ENCODE data around the gene NDUFS4. TPM values are rescaled to one million over a fixed set of nuclear protein-coding genes. Genes with fewer than 3 reads are reported as not detected.
"Not testable (repeated sequence)": the region's sequence is repeated elsewhere in the genome, so short reads cannot be mapped to it uniquely, and the experiment has no call there.

Gene NDUFS4
- total RNA-seq, 1 donor from 2014 or later, result 78.7 TPM

DNA sequence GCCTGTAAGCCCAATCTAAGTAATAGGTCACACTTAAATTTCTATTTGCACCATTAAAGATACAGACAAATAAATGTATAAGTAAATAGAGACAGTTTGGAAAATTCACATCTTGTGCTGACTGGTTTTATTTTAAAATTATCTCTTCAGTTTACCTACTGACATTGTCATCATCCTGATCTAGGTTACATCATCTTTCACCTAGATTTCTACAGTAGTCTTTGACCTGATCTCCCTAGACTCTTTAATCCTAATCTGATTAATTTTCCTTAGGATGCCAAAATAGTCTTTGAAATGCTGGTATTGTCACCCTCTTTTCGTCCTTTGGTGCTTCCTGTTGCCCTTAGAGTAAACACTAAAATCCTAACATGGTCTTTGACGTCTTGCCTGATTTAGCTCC is 43.9 kb downstream of the NDUFS4 start:
- Mint-ChIP-seq H3K36me3 (ENCODE audit: low read depth) (peaks cover 26% of the 10 kb centered on the region), H3K27ac (ENCODE audit: unreplicated experiment) (peak overlapping the region; percentile 89), H3K4me3 (no peak overlapping the region)

DNA sequence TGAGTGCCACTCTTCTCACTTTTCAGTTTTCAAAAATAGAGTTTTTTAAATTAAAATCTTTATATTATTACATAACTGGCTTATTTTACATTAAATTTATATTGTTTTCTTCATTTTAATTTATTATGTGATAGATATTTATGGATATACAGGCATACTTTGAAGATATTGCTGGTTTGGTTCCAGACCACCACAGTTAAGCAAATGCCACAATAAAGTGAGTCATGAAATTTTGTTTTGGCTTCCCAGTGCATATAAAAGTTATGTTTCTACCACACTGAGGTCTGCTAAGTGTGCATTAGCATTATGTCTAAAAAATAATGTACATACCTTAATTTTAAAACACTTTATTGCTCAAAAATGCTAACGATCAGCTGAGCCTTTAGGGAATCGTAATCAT is 47.4 kb downstream of the NDUFS4 start:
- no peaks in the 10 kb centered on the region for H3K27me3 Mint-ChIP-seq (ENCODE audit: low read depth)
- peaks cover 29% of the 10 kb centered on the region for H3K36me3 Mint-ChIP-seq (ENCODE audit: low read depth)
- no peak overlapping the region for H3K4me3 Mint-ChIP-seq
- no peak overlapping the region for H3K27ac Mint-ChIP-seq (ENCODE audit: unreplicated experiment)
- TF ChIP-seq, protein P1, sequence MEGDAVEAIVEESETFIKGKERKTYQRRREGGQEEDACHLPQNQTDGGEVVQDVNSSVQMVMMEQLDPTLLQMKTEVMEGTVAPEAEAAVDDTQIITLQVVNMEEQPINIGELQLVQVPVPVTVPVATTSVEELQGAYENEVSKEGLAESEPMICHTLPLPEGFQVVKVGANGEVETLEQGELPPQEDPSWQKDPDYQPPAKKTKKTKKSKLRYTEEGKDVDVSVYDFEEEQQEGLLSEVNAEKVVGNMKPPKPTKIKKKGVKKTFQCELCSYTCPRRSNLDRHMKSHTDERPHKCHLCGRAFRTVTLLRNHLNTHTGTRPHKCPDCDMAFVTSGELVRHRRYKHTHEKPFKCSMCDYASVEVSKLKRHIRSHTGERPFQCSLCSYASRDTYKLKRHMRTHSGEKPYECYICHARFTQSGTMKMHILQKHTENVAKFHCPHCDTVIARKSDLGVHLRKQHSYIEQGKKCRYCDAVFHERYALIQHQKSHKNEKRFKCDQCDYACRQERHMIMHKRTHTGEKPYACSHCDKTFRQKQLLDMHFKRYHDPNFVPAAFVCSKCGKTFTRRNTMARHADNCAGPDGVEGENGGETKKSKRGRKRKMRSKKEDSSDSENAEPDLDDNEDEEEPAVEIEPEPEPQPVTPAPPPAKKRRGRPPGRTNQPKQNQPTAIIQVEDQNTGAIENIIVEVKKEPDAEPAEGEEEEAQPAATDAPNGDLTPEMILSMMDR (conservative IDR thresholded peaks at IDR 0.05), result no peak
- H3K9me3 Mint-ChIP-seq, result no peaks in the 10 kb centered on the region
- no peak for DNase-seq (ENCODE audit: low read depth, low spot score)
- peaks cover 23% of the 10 kb centered on the region for H3K4me1 Mint-ChIP-seq

More for the DNA sequence above, 43.9 kb downstream of the NDUFS4 start:
- Mint-ChIP-seq H3K4me1 (no peaks in the 10 kb centered on the region), H3K27me3 (ENCODE audit: low read depth) (no peaks in the 10 kb centered on the region), H3K9me3 (peaks cover 3% of the 10 kb centered on the region)
- no peak for DNase-seq (ENCODE audit: low read depth, low spot score)
- TF ChIP-seq, protein P1 (conservative IDR thresholded peaks at IDR 0.05), result no peak

DNA sequence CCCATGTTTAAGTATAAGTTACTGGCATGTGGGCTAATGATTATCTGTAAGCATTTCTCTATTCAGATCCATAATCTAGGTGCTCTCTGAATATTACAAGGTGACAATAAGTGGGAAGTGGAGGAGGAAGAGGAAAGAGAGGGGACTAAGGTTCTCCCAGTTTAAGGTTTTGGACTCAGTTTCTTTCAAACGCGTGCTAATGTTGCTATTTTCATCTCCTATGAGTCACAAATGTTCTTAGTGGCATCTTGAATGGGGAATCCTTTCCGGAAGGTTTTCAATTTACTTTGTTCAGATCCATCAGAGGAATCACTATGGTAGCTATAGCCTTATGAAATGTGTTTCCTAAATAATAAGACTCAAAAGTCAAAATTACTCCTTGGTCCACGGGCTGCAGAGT is 48.5 kb downstream of the NDUFS4 start:
- H3K4me1 Mint-ChIP-seq, result peaks cover 32% of the 10 kb centered on the region

DNA sequence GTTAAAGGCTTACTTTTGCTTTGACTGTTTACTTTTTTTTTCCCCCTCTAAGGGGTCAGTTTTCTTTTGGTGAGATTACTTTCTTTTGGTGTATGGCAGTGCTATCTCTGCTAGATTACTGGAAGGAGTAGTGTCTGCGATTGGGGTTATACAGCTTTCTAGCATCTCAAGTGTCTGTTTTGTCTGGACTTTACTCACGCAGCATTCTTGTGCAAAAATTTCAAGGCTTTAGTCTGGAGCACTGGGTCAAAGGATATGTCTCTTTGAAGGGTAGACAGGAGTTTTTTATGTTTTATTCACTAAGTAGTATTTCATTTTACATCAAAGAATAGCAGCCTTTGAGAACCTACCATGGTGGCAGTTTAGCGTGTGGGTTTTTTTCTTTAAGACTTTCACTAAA is 52.6 kb downstream of the NDUFS4 start:
- Mint-ChIP-seq H3K4me1 (peaks cover 42% of the 10 kb centered on the region), H3K9me3 (no peaks in the 10 kb centered on the region), H3K27me3 (ENCODE audit: low read depth) (no peaks in the 10 kb centered on the region), H3K4me3 (no peak overlapping the region), H3K27ac (ENCODE audit: unreplicated experiment) (no peak overlapping the region), H3K36me3 (ENCODE audit: low read depth) (peaks cover 17% of the 10 kb centered on the region)
- TF ChIP-seq, protein P1 (conservative IDR thresholded peaks at IDR 0.05), result no peak
- DNase-seq (ENCODE audit: low read depth, low spot score), result no peak

More for the DNA sequence above, 48.5 kb downstream of the NDUFS4 start:
- H3K4me3 Mint-ChIP-seq; DNase-seq (ENCODE audit: low read depth, low spot score); H3K27me3 Mint-ChIP-seq (ENCODE audit: low read depth); H3K9me3 Mint-ChIP-seq; H3K27ac Mint-ChIP-seq (ENCODE audit: unreplicated experiment): not testable (repeated sequence)
- peaks cover 29% of the 10 kb centered on the region for H3K36me3 Mint-ChIP-seq (ENCODE audit: low read depth)

DNA sequence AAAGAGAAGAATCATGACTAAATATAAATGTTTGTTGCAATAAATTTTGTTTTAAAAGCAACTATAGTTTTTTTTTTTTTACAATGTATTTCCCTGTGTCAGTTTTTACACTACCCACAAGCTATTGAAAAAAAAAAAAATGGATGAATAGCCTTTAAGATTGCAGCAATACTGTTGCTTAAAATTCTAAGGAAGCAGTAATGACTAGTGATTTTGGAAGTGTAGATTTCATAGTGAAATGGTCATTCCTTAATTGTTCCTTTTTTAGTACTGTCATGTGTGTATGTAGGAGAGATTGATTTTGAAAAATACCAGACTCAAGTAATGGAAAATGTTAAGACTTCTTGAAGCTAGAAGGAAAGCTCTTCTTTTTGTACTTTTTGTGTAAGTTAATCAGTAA is 53.1 kb downstream of the NDUFS4 start:
- peaks cover 14% of the 10 kb centered on the region for H3K36me3 Mint-ChIP-seq (ENCODE audit: low read depth)
- H3K27me3 Mint-ChIP-seq (ENCODE audit: low read depth), result no peaks in the 10 kb centered on the region
- H3K4me1 Mint-ChIP-seq, result peaks cover 42% of the 10 kb centered on the region
- H3K4me3 Mint-ChIP-seq, result no peak overlapping the region
- H3K9me3 Mint-ChIP-seq, result no peaks in the 10 kb centered on the region
- no peak for DNase-seq (ENCODE audit: low read depth, low spot score)
- TF ChIP-seq, protein P1 (conservative IDR thresholded peaks at IDR 0.05), result no peak
- H3K27ac Mint-ChIP-seq (ENCODE audit: unreplicated experiment), result no peak overlapping the region

DNA sequence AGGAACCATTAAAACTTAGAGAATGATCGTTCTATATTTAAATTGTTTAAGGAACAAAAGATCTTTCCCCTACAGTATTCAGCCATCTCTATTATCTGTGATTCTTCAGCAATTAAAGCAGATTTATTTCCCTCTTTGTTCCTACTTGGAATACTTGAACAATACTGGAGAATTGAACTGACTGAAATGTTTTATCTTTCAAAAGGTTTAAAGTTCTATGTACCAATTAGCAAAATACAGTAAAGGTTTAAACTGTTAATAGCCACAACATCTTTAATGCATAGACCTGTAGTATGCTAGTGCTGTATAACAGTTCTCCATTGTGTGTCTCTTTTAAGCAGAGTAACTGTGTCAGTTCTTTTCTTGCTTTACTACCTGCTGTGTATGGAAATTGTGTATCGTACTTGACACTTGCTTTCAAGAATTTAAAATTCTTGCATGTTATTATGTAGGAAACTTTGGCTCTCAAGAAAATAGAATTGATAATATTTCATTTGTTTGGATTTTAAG is 54.0 kb downstream of the NDUFS4 start:
- H3K27me3 Mint-ChIP-seq (ENCODE audit: low read depth), result no peaks in the 10 kb centered on the region
- no peak overlapping the region for H3K4me3 Mint-ChIP-seq
- TF ChIP-seq, protein P1 (conservative IDR thresholded peaks at IDR 0.05), result no peak
- H3K4me1 Mint-ChIP-seq, result peaks cover 42% of the 10 kb centered on the region
- no peak for DNase-seq (ENCODE audit: low read depth, low spot score)
- peaks cover 6% of the 10 kb centered on the region for H3K36me3 Mint-ChIP-seq (ENCODE audit: low read depth)
- no peaks in the 10 kb centered on the region for H3K9me3 Mint-ChIP-seq
- H3K27ac Mint-ChIP-seq (ENCODE audit: unreplicated experiment), result no peak overlapping the region
